NCI-H446 (cell line): ENCODE results near the gene PCSK7.
"Not testable (repeated sequence)": the region's sequence is repeated elsewhere in the genome, so short reads cannot be mapped to it uniquely, and the experiment has no call there.

ENCODE experiments used
- DNase-seq, 2 experiments: peaks; one replicate each; lab custom pipeline; 2025; lab: John Stamatoyannopoulos, UW

PCSK7 gene

GRCh38 chr11:117231842-117232091, at the start of gene PCSK7:
Gene PCSK7 (minus strand): TSS chr11:117232073. CDS start chr11:117229844, 2,229 bp downstream.
- DNase-seq = no peak

- DNase-seq = no peak
These were observed 49.3 kb upstream of the PCSK7 start for GRCh38 chr11:117281159-117281558.

DNA sequence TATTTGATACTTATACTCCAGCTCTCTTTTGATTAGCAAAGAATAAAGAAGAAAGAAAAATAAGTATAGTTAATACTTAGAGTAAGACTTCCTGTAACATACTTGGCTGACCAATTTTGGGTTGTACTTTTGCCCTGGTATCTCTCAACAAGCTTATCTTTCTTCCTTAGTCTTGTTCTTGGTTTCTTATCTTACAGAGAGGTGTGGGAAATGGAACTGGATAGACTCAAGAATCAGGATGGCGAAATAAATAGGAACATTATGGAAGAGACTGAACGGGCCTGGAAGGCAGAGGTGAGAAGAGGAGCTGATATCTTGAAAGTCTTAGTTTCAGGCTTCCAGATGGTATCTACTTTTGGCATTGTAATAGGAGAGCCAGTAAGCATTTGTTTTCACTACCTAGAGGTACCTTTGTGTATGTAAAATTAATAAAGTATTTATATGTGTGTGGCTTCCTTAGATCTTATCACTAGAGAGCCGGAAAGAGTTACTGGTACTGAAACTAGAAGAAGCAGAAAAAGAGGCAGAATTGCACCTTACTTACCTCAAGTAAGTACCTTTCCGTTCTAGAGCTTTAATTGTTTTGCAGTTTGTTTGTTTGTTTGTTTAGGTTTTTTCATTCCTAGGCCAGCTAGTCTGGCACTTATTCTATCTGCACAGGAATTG, 48.0 kb upstream of the PCSK7 start:
- DNase-seq = no peak

DNA sequence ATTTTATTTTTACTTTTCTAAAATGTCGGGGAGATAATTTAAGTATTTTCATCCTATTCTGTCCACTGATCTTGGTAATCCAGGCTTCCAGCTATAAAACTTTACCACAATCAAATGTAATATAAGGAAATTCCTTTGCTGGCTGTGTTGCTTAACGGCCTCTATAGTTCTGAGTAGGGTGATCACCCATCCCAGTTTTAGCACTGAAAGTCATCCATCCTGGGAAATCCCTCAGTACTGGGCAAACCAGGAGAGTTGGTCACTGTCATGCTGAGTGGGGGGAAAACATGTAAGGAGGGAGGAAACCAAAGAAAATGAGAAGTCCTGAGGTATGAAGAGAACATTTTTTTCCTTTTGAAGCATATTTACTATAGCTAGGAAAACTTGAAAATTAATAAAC, 46.5 kb upstream of the PCSK7 start:
- DNase-seq = no peak

- DNase-seq = no peak
These were observed 41.8 kb upstream of the PCSK7 start for GRCh38 chr11:117273550-117274289.

DNA sequence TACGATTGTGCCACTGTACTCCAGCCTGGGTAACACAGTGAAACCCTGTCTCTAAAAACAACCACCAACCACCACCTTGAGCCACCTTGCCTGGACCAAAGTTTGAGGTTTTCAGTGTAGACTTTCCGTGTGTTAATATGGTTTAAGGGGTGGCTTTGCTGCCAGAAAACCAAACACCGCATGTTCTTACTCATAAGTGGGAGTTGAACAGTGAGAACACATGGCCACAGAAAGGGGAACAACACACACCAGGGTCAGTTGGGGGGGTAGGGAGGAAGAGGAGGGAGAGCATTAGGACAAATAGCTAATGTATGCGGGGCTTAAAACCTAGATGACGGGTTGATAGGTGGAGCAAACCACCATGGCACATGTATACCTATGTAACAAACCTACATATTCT, 40.3 kb upstream of the PCSK7 start:
- not testable (repeated sequence) for DNase-seq

DNA sequence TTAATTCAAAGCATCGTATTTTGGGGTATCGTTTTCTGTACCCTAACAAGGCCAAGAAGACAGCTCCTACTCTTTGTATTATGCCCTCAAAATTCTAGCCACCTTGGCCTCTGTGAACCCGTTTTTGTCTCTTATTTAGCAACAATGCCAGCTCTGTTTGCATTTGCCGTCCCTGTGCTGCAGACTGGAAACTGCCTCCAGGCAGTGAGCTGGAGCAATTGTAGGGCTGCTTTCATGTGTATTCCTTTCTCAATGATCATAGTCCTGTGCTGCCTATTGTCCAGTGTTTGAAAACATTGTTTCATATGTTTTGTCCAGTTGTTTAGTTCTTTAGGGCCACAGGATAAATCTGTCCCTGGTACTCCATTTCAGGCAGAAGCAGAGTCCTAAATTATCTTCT, 39.3 kb upstream of the PCSK7 start:
- no peak for DNase-seq

- no peak for DNase-seq
These were observed 38.0 kb upstream of the PCSK7 start for GRCh38 chr11:117269856-117270255.

- no peak for DNase-seq
These were observed 33.9 kb upstream of the PCSK7 start for GRCh38 chr11:117265745-117266144.

DNA sequence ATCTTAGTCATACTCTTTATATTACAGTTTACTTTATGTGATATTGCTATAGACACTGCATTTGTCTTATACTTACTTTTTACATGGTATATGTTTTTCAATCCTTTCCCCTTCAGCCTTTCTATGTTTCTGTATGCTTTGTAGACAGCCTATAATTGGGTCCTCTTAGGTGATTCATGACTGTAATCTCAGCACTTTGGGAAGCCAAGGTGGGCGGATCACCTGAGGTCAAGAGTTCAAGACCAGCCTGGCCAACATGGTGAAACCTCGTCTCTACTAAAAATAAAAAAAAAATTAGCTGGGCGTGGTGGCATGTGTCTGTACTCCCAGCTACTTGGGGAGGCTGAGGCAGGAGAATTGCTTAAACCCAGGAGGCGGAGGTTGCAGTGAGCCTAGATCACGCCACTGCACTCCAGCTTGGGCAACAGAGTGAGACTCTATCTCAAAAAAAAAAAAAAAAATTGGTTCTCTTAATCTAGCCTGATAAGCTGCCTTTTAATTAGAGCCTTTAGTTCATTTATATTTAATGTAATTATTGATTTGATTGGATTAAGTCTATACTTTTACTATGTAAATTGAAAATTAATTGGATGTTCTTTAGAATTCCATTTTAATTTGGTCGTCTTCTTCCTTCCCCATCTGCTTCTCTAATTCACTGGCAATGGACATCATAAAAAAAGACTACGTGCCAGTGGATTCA, 32.9 kb upstream of the PCSK7 start:
- not testable (repeated sequence) for DNase-seq

- DNase-seq = no peak
These were observed 27.5 kb upstream of the PCSK7 start for GRCh38 chr11:117259417-117259816.

GRCh38 chr11:117258576-117258975, 26.7 kb upstream of the PCSK7 start:
- DNase-seq = no peak

DNA sequence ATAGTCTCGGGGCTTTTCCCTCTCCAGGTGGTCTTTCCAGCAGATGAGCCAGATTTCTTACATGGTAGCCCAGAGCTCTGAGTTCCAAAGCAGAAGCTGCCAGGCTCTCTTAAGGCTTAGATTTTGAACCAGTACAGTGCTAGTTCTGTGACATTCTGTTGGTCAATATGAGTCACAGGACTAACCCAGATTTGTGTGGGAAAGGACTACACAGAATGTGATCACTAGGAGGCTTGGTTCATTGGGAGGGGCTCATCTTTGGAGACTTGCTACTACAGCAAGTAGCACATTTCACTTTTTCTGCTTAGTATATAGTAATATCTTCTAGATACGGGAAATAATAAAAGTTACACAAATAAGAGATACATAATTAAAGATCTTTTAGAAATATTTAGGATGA, 24.7 kb upstream of the PCSK7 start:
- no peak for DNase-seq

GRCh38 chr11:117255966-117256365, 24.1 kb upstream of the PCSK7 start:
- DNase-seq = no peak

- no peak for DNase-seq
These were observed 19.6 kb upstream of the PCSK7 start for GRCh38 chr11:117251506-117251905.

- DNase-seq = no peak
These were observed 17.7 kb upstream of the PCSK7 start for GRCh38 chr11:117249571-117249970.

GRCh38 chr11:117248341-117248740, 16.5 kb upstream of the PCSK7 start:
- DNase-seq = no peak

DNA sequence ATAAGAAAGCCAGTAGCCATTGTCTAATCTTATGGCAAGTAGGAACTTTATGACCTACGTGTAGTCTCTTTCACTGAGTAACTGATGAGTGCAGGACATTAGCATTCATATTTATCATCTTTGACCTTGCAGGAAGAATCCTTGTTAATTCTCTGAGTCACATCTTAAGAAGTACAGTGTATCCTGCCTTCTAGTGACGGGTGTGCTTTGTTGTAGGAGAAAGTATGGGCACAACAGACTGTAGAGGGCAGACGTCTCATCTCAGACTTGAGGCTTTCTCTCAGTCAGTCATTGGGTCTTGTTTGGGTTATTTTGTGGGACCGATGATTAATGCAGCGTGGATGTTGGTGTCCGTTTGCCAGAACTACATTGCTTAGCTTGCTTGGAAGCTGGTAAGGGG, 7.4 kb upstream of the PCSK7 start:
- no peak for DNase-seq

- no peak for DNase-seq
These were observed 6.3 kb upstream of the PCSK7 start for GRCh38 chr11:117238221-117238620.

GRCh38 chr11:117232911-117233409, 1.1 kb upstream of the PCSK7 start:
- DNase-seq = no peak

DNA sequence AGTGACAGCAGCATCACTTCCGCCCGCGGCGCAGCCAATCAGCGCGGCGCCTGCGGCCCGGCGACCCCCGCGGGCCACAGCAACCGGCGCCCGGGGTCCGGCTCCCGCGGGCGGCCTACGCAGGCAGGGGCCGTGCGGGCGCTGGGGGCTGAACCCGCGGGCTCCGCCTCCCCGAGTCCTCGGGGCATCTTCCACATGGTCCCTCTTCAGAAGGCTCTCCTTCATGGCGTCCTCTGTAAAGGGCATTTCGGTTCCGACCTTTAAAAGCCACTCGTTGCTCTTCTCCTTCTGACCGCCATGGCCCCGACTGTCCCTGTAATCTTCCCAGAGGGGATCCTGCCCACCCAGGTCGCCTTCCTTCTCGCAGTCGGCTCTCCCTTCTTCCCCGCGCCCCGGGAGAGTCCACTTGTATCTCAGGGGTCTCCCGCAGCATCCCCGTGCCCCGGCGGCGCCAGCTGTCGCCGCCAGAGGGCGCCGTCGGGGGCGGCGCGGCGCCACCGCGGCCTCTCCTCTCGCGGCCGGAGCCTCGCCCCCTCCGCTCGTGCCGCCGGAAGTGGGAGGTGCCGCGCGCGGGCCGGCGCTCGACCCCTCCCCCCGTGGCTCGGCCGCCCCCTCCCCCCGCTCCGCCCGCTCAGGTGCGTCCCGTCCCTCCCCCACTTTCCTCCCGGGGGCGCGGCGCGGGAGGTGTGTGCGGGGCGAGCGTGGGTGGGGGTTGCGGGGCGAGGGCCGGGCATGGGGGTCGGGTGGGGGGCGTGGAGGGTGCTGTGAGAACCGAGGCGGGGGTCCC, 412 bp upstream of the PCSK7 start, which contains the start of gene RNF214:
Gene RNF214, plus strand, starts transcription at position 580 of the 787 bp plus-strand sequence. CDS start 1,602 bp downstream, outside the sequence.
- DNase-seq = peak; percentile 70 to 83
